B cell (primary cell): ENCODE results near the gene HEPN1. TPM values are rescaled to one million over a fixed set of nuclear protein-coding genes. Genes with fewer than 3 reads are reported as not detected.

ENCODE experiments used
- ATAC-seq: fragments of 200-7000 bp; cut with Tn5 transposase; one replicate; pipeline ENCODE4 v1.10.0; 2021; ENCODE audit warnings: low read depth, mild to moderate bottlenecking, moderate number of reproducible peaks, moderate library complexity
- CTCF ChIA-PET: fragments of 350-600 bp; sonication (Branson Sonifier 250); formaldehyde crosslinking; loops from one replicate; lab custom pipeline; 2021; ENCODE audit warnings: antibody characterized with exemption, inconsistent platforms; lab: Charles Lee
- POLR2A ChIA-PET: fragments of 350-600 bp; sonication (Branson Sonifier 250); formaldehyde crosslinking; loops from one replicate; lab custom pipeline; 2021; ENCODE audit warnings: antibody characterized with exemption; lab: Charles Lee
- DNase-seq: peaks from one replicate; pipeline ENCODE4 v3.0.0; 2013
- H2AFZ ChIP-seq: 2 replicates; pipeline ENCODE4 v1.6.1; 2012; ENCODE audit warnings: mild to moderate bottlenecking, low read depth, low read length; ENCODE audit not compliant: insufficient read depth, poor library complexity, severe bottlenecking
- H3K27ac ChIP-seq, 2 donors: 1 replicate in 1 of 2; 2 replicates in 1 of 2; pipeline ENCODE4 v1.5.1; 2012 to 2013; ENCODE audit warnings: low read length in 2 of 2, mild to moderate bottlenecking in 2 of 2, moderate library complexity in 1 of 2
- H3K27me3 ChIP-seq, 4 experiments: fragments of 200-600 bp in 1 of 4; sonication (generic) in 1 of 4; replicated peaks in 1 of 4; 1 replicate in 2 of 4; 2 replicates in 2 of 4; pipeline versions ENCODE4 v1.6.1 to v1.7.0; 2013 to 2016; ENCODE audit warnings: low read length in 3 of 4, mild to moderate bottlenecking in 2 of 4, mixed read lengths in 1 of 4, moderate library complexity in 1 of 4; ENCODE audit not compliant: insufficient read depth in 4 of 4, control insufficient read depth in 3 of 4; ENCODE audit errors: control extremely low read depth in 1 of 4
- H3K36me3 ChIP-seq, 2 experiments: replicated peaks in 1 of 2; 1 replicate in 1 of 2; 2 replicates in 1 of 2; pipeline versions ENCODE4 v1.6.1 to v1.7.1; 2013; ENCODE audit warnings: low read length in 1 of 2; ENCODE audit not compliant: insufficient read depth in 2 of 2, control insufficient read depth in 1 of 2; ENCODE audit errors: control extremely low read depth in 1 of 2, extremely low read depth in 1 of 2
- H3K4me1 ChIP-seq, 2 donors: fragments of 200-600 bp in 1 of 2; sonication (generic) in 1 of 2; 1 replicate in 1 of 2; 2 replicates in 1 of 2; pipeline versions ENCODE4 v1.5.1 to v1.6.1; 2013 to 2017; ENCODE audit warnings: low read length in 2 of 2; ENCODE audit not compliant: control insufficient read depth in 2 of 2, insufficient read depth in 2 of 2
- H3K4me2 ChIP-seq: replicated peaks from 2 replicates; pipeline ENCODE3; 2012; ENCODE audit warnings: mild to moderate bottlenecking, low read depth, low read length; ENCODE audit not compliant: poor library complexity, severe bottlenecking
- H3K4me3 ChIP-seq, 5 experiments: fragments of 200-600 bp in 1 of 5; sonication (generic) in 1 of 5; 1 replicate in 3 of 5; 2 replicates in 2 of 5; pipeline versions ENCODE4 v1.5.1 to v1.7.0; 2011 to 2016; ENCODE audit warnings: low read length in 4 of 5, mild to moderate bottlenecking in 4 of 5, low read depth in 2 of 5, control low read depth in 1 of 5, moderate library complexity in 1 of 5; ENCODE audit not compliant: insufficient read depth in 1 of 5; ENCODE audit errors: control extremely low read depth in 1 of 5, extremely low read depth in 1 of 5
- H3K79me2 ChIP-seq: fragments of 200-600 bp; sonication (generic); one replicate; pipeline ENCODE4 v1.6.0; 2016; ENCODE audit warnings: low read length; ENCODE audit not compliant: control insufficient read depth, insufficient read depth
- H3K9ac ChIP-seq: fragments of 200-600 bp; sonication (generic); 2 replicates; pipeline ENCODE4 v1.6.1; 2017; ENCODE audit warnings: mild to moderate bottlenecking, low read length, moderate library complexity
- H3K9me3 ChIP-seq, 3 donors: one replicate each; pipeline versions ENCODE4 v1.6.1 to v1.7.1; 2013; ENCODE audit warnings: low read length in 2 of 3; ENCODE audit not compliant: control insufficient read depth in 2 of 3, insufficient read depth in 1 of 3; ENCODE audit errors: control extremely low read depth in 1 of 3
- H4K20me1 ChIP-seq: 2 replicates; pipeline ENCODE4 v1.6.0; 2012; ENCODE audit warnings: mild to moderate bottlenecking, low read length; ENCODE audit not compliant: insufficient read depth, control insufficient read depth, poor library complexity, severe bottlenecking
- H3K27ac Mint-ChIP-seq: one replicate; pipeline ENCODE4 v1.8.0; 2021; ENCODE audit warnings: mixed read lengths
- H3K27me3 Mint-ChIP-seq: one replicate; pipeline ENCODE4 v1.8.0; 2021; ENCODE audit warnings: mixed read lengths
- H3K4me1 Mint-ChIP-seq: one replicate; pipeline ENCODE4 v1.8.0; 2021; ENCODE audit warnings: mixed read lengths
- H3K4me3 Mint-ChIP-seq: one replicate; pipeline ENCODE4 v1.8.0; 2021; ENCODE audit warnings: mixed read lengths
- H3K9me3 Mint-ChIP-seq: one replicate; pipeline ENCODE4 v1.8.0; 2022; ENCODE audit warnings: mixed read lengths; ENCODE audit not compliant: insufficient read depth
- CTCF ChIP-seq: fragments of 200-600 bp; IDR thresholded peaks from one replicate; pipeline ENCODE4 v1.8.0; 2022; ENCODE audit warnings: antibody characterized with exemption, mild to moderate bottlenecking
- EZH2 ChIP-seq: IDR thresholded peaks from 2 replicates; pipeline ENCODE4 v1.6.1; 2012; ENCODE audit warnings: borderline replicate concordance, low read depth, mild to moderate bottlenecking, moderate library complexity, low read length; ENCODE audit not compliant: insufficient read depth, poor library complexity, severe bottlenecking
- WGBS: methylation state at CpG from one replicate; pipeline ENCODE4 v1.1.5; 2013; ENCODE audit warnings: missing lambda C conversion rate; ENCODE audit not compliant: insufficient coverage; 5-methylcytosine and 5-hydroxymethylcytosine counted together
- intact Hi-C: fragments of 100-400 bp; cut with micrococcal nuclease; formaldehyde crosslinking; loops from one replicate; pipeline ENCODE4 v1.10.0; 2022
- polyA plus RNA-seq: library from polyadenylated mRNA; depleted of rRNA; stranded (reverse); fragments of >200 nt; gene quantifications from 2 replicates; pipeline ENCODE4 v1.2.3, GENCODE V29; 2012
- total RNA-seq, 2 donors: library from RNA; stranded (reverse); fragments of 120-200 nt in 1 of 2; gene quantifications; 1 replicate in 1 of 2; 2 replicates in 1 of 2; pipeline versions ENCODE4 v1.2.3 to v1.2.4, GENCODE V29; 2013 to 2022

The HEPN1 gene
- total and polyA plus RNA-seq, 2 donors (not counting 1 experiment from before 2014, with no cell fraction given) = not detected

GRCh38 chr11:124893781-124894401 lies 25.2 kb upstream of the HEPN1 start:
- CTCF ChIA-PET = no interaction called here
- ATAC-seq (no peak), DNase-seq (no peak)
- 89% methylated on average over 12 of the region's 14 CpGs for WGBS
- no peak for TF ChIP-seq CTCF
- no peak for TF ChIP-seq EZH2
- H3K79me2 ChIP-seq = no peaks in the 10 kb centered on the region
- no peaks in the 10 kb centered on the region for H3K9me3 ChIP-seq
- Mint-ChIP-seq H3K27me3 (peaks cover 35% of the 10 kb centered on the region), H3K4me1 (no peaks in the 10 kb centered on the region), H3K9me3 (no peaks in the 10 kb centered on the region), H3K27ac (no peak overlapping the region), H3K4me3 (no peak overlapping the region)
- H3K4me3 ChIP-seq = no peak overlapping the region
- intact Hi-C loops = no loop called here
- H4K20me1 ChIP-seq = no peaks in the 10 kb centered on the region
- H3K4me1 ChIP-seq = no peaks in the 10 kb centered on the region
- no peak overlapping the region for H3K9ac ChIP-seq
- H3K36me3 ChIP-seq = no peaks in the 10 kb centered on the region
- peaks cover 0 to 6% (median 0%) of the 10 kb centered on the region in 4 experiments for H3K27me3 ChIP-seq
- no peak overlapping the region for H3K4me2 ChIP-seq
- H3K27ac ChIP-seq = no peak overlapping the region
- POLR2A ChIA-PET = no interaction called here
- H2AFZ ChIP-seq = no peak overlapping the region

GRCh38 chr11:124894606-124895430 lies 24.2 kb upstream of the HEPN1 start:
- Mint-ChIP-seq H3K4me3 (no peak overlapping the region), H3K9me3 (no peaks in the 10 kb centered on the region), H3K4me1 (no peaks in the 10 kb centered on the region), H3K27me3 (peaks cover 44% of the 10 kb centered on the region), H3K27ac (no peak overlapping the region)
- no peaks in the 10 kb centered on the region for H3K9me3 ChIP-seq
- intact Hi-C loops = no loop called here
- ChIA-PET CTCF (no interaction called here), POLR2A (no interaction called here)
- H3K27ac ChIP-seq = no peak overlapping the region
- no peak overlapping the region for H3K4me3 ChIP-seq
- no peak overlapping the region for H2AFZ ChIP-seq
- H3K4me1 ChIP-seq = no peaks in the 10 kb centered on the region
- DNase-seq (no peak), ATAC-seq (no peak)
- H3K27me3 ChIP-seq = peaks cover 0 to 6% (median under 1%) of the 10 kb centered on the region in 4 experiments
- no peaks in the 10 kb centered on the region for H3K79me2 ChIP-seq
- no peaks in the 10 kb centered on the region for H3K36me3 ChIP-seq
- H3K9ac ChIP-seq = no peak overlapping the region
- no peak overlapping the region for H3K4me2 ChIP-seq
- no peaks in the 10 kb centered on the region for H4K20me1 ChIP-seq
- WGBS = 84% methylated on average over 4 of the region's 4 CpGs
- TF ChIP-seq CTCF = no peak
- no peak for TF ChIP-seq EZH2
